ENCODE data around the gene KCNB1.

The KCNB1 gene

GRCh38 chr20:49496553-49497397, 14.3 kb upstream of the KCNB1 start:
- no peak for DNase-seq

GRCh38 chr20:49496043-49496442, 13.6 kb upstream of the KCNB1 start:
- DNase-seq, result no peak

- DNase-seq, result no peak
Measured at GRCh38 chr20:49490689-49491088, 8.2 kb upstream of the KCNB1 start.

GRCh38 chr20:49489688-49490087, 7.2 kb upstream of the KCNB1 start:
- no peak for DNase-seq

GRCh38 chr20:49486064-49486463, 3.6 kb upstream of the KCNB1 start:
- no peak for DNase-seq

GRCh38 chr20:49485563-49485962, 3.1 kb upstream of the KCNB1 start:
- DNase-seq, result no peak

GRCh38 chr20:49484180-49485140, 2.0 kb upstream of the KCNB1 start:
- DNase-seq, result peak; percentile 73

GRCh38 chr20:49483696-49484123, 1.2 kb upstream of the KCNB1 start:
- DNase-seq, result no peak

- no peak for DNase-seq
Measured at GRCh38 chr20:49483018-49483695, 689 bp upstream of the KCNB1 start.

GRCh38 chr20:49482173-49482572, 295 bp downstream of the KCNB1 start:
- DNase-seq, result no peak

GRCh38 chr20:49481116-49481515, 1.4 kb downstream of the KCNB1 start:
- no peak for DNase-seq

- DNase-seq, result no peak
Measured at GRCh38 chr20:49480236-49480635, 2.2 kb downstream of the KCNB1 start.

- no peak for DNase-seq
Measured at GRCh38 chr20:49479785-49480184, 2.7 kb downstream of the KCNB1 start.

GRCh38 chr20:49478754-49479689, 3.4 kb downstream of the KCNB1 start:
- no peak for DNase-seq

GRCh38 chr20:49478266-49478665, 4.2 kb downstream of the KCNB1 start:
- DNase-seq, result no peak

GRCh38 chr20:49477200-49477599, 5.3 kb downstream of the KCNB1 start:
- DNase-seq, result no peak

GRCh38 chr20:49476016-49476355, 6.5 kb downstream of the KCNB1 start:
- no peak for DNase-seq

GRCh38 chr20:49475292-49476015, 7.0 kb downstream of the KCNB1 start:
- no peak for DNase-seq

- DNase-seq, result no peak
Measured at GRCh38 chr20:49471397-49471796, 11.1 kb downstream of the KCNB1 start.

GRCh38 chr20:49470922-49471321, 11.5 kb downstream of the KCNB1 start:
- DNase-seq, result no peak

- DNase-seq, result no peak
Measured at GRCh38 chr20:49469060-49469459, 13.4 kb downstream of the KCNB1 start.

Data from NCI-H446 treated with DMSO at 0.1 percent for 48 hours (cell line).